AG04449 (cell line): ENCODE results near the gene TNFRSF11A.

Experiments
- CTCF ChIA-PET: fragments of 350-600 bp; formaldehyde crosslinking; extraction: SDS; loops from one replicate; lab custom pipeline; 2021; ENCODE audit warnings: antibody characterized with exemption; lab: Yijun Ruan, JAX
- POLR2A ChIA-PET: fragments of 400-600, 350-600 bp; formaldehyde crosslinking; extraction: SDS; loops from one replicate; lab custom pipeline; 2020; ENCODE audit warnings: antibody characterized with exemption, inconsistent platforms; lab: Yijun Ruan, JAX
- DNase-seq: peaks from one replicate; pipeline ENCODE4 v3.0.0-alpha.2; 2010; ENCODE audit warnings: low read depth, low spot score
- H3K4me3 ChIP-seq: 2 replicates; pipeline ENCODE4 v1.5.1; 2011; ENCODE audit warnings: low read depth, mild to moderate bottlenecking, control low read depth, low read length
- TF ChIP-seq, protein P1 (sequence below): IDR thresholded peaks from one replicate; pipeline ENCODE4 v1.5.1; 2011; ENCODE audit warnings: mild to moderate bottlenecking, moderate library complexity, low read length, control low read depth, inconsistent platforms; ENCODE audit not compliant: insufficient read depth; ENCODE audit errors: missing control alignments

Gene TNFRSF11A

GRCh38 chr18:62402342-62402948 lies 77.3 kb downstream of the TNFRSF11A start:
- no peak for DNase-seq
- TF ChIP-seq, protein P1, sequence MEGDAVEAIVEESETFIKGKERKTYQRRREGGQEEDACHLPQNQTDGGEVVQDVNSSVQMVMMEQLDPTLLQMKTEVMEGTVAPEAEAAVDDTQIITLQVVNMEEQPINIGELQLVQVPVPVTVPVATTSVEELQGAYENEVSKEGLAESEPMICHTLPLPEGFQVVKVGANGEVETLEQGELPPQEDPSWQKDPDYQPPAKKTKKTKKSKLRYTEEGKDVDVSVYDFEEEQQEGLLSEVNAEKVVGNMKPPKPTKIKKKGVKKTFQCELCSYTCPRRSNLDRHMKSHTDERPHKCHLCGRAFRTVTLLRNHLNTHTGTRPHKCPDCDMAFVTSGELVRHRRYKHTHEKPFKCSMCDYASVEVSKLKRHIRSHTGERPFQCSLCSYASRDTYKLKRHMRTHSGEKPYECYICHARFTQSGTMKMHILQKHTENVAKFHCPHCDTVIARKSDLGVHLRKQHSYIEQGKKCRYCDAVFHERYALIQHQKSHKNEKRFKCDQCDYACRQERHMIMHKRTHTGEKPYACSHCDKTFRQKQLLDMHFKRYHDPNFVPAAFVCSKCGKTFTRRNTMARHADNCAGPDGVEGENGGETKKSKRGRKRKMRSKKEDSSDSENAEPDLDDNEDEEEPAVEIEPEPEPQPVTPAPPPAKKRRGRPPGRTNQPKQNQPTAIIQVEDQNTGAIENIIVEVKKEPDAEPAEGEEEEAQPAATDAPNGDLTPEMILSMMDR, result no peak
- ChIA-PET CTCF (interaction anchor here (0.9 kb wide), 1 partner anchor 20 kb away, joined by 3 read pairs; no protein-coding TSS in a partner anchor), POLR2A (no interaction called here)
- H3K4me3 ChIP-seq, result no peak overlapping the region

- no peak for DNase-seq
- CTCF ChIA-PET, result no interaction called here
- TF ChIP-seq, protein P1, result no peak
- H3K4me3 ChIP-seq, result no peak overlapping the region
- POLR2A ChIA-PET, result no interaction called here
Measured at GRCh38 chr18:62403120-62403519, 78.0 kb downstream of the TNFRSF11A start.

GRCh38 chr18:62404881-62405280 lies 79.8 kb downstream of the TNFRSF11A start:
- POLR2A ChIA-PET, result no interaction called here
- TF ChIP-seq, protein P1, result no peak
- CTCF ChIA-PET, result interaction anchor here (1.8 kb wide), 1 partner anchor 21 kb away, joined by 5 read pairs; no protein-coding TSS in a partner anchor
- no peak overlapping the region for H3K4me3 ChIP-seq
- DNase-seq, result no peak

DNA sequence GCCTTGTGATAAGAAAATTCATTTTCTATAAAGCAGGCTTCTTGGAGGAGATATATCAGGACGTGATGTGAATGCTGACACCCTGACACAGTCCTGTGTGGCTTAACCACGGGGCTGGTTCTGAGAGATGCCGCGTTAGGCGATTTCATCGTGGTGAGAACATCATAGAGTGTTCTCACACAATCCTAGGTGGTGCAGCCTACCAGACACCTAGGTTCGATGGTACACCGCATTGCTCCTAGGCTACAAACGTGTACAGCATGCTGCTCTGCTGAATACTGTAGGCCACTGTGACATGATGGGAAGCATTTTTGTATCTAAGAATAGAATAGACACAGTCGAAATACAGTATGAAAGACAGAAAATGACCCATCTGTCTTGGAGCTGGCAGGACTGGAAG lies 82.5 kb downstream of the TNFRSF11A start:
- CTCF ChIA-PET, result interaction anchor here (1.5 kb wide), 1 partner anchor 18 kb away, joined by 6 read pairs; no protein-coding TSS in a partner anchor
- POLR2A ChIA-PET, result no interaction called here
- DNase-seq, result no peak

GRCh38 chr18:62409821-62410220 lies 84.7 kb downstream of the TNFRSF11A start:
- TF ChIP-seq, protein P1, result no peak
- CTCF ChIA-PET, result interaction anchor here (0.6 kb wide), 1 partner anchor 14 kb away, joined by 3 read pairs; no protein-coding TSS in a partner anchor
- no peak for DNase-seq
- H3K4me3 ChIP-seq, result no peak overlapping the region
- POLR2A ChIA-PET, result no interaction called here

More for the DNA sequence above, 82.5 kb downstream of the TNFRSF11A start:
- TF ChIP-seq, protein P1, result no peak
- no peak overlapping the region for H3K4me3 ChIP-seq

DNA sequence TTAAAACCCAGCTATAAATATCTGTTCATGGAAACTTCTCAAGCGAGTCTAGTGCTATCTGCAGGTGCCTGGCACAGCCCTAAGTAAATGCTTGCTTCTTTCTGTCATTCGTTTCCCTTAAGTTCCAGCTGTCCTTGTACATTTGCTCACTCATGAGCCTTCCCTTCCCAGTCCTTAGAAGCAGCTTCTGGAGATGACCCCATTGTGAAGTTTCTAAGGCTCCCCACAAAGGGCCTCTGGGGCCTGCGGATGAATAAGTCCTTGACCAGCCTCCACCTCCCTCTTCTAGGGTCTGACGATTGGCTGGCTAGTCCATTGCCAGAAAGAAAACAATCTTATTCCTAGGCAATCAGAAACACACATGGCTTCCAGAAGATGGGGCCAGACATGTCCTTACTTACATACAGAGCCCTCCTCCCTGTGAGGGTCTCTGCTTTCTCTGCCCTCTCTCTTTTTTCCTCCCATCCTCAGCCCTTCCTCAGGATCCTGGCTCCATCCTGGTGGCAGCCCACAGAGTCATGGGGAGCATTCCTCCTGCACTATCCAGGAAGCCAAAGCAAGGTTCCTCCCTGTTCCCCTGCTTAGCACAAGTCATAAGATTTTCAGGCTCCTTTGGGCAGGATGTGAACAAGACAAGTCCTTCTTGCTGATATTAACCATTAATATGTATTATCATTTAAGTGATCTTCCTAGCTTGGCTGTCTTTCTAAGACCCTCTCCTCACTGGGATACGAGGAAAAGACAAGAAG lies 87.3 kb downstream of the TNFRSF11A start:
- H3K4me3 ChIP-seq, result no peak overlapping the region
- CTCF ChIA-PET, result interaction anchor here (3.2 kb wide), 1 partner anchor 14 kb away, joined by 20 read pairs; no protein-coding TSS in a partner anchor
- POLR2A ChIA-PET, result no interaction called here
- no peak for DNase-seq
- TF ChIP-seq, protein P1, result no peak
